SK-N-SH (cell line): ENCODE results near the gene WFIKKN1. TPM values are rescaled to one million over a fixed set of nuclear protein-coding genes. Genes with fewer than 3 reads are reported as not detected.

Experiments
- CTCF ChIA-PET: fragments of 300-600, 350-600 bp; formaldehyde crosslinking; extraction: SDS; loops from one replicate; lab custom pipeline; 2021; lab: Yijun Ruan, JAX
- POLR2A ChIA-PET: fragments of 350-600 bp; sonication (Branson Sonifier 250); formaldehyde crosslinking; extraction: SDS; loops from one replicate; lab custom pipeline; 2020; ENCODE audit warnings: antibody characterized with exemption, inconsistent platforms; lab: Yijun Ruan, JAX
- DNase-seq: peaks from one replicate; pipeline ENCODE4 v3.0.0; 2012
- H2AFZ ChIP-seq: fragments of 200-600 bp; sonication (generic); 2 replicates; pipeline ENCODE4 v1.8.1; 2016; ENCODE audit warnings: antibody characterized with exemption, mild to moderate bottlenecking, low read depth
- H3F3A ChIP-seq: fragments of 200-600 bp; sonication (generic); replicated peaks from 2 replicates; pipeline ENCODE3; 2016; ENCODE audit warnings: antibody characterized with exemption, mild to moderate bottlenecking; ENCODE audit not compliant: insufficient read depth
- H3K27ac ChIP-seq, 2 experiments: fragments of 200-500 bp in 1 of 2; fragments of 200-600 bp in 1 of 2; sonication (Bioruptor generic) in 1 of 2; sonication (generic), shearing (Covaris generic) in 1 of 2; 2 replicates each; pipeline versions ENCODE4 v1.5.1 to v1.6.1; 2014 to 2016; ENCODE audit warnings: low read depth in 2 of 2, inconsistent platforms in 1 of 2, low read length in 1 of 2, mild to moderate bottlenecking in 1 of 2, mixed read lengths in 1 of 2
- H3K27me3 ChIP-seq: fragments of 200-600 bp; sonication (generic), shearing (Covaris generic); 2 replicates; pipeline ENCODE4 v1.6.1; 2016; ENCODE audit warnings: mixed run types; ENCODE audit not compliant: insufficient read depth
- H3K36me3 ChIP-seq, 2 experiments: fragments of 200-500 bp in 1 of 2; fragments of 200-600 bp in 1 of 2; sonication (Bioruptor generic) in 1 of 2; sonication (generic) in 1 of 2; replicated peaks in 1 of 2; 2 replicates each; pipeline versions ENCODE3 to v1.5.1; 2014 to 2016; ENCODE audit warnings: low read length in 1 of 2, mild to moderate bottlenecking in 1 of 2; ENCODE audit not compliant: insufficient read depth in 2 of 2, control insufficient read depth in 1 of 2
- H3K4me1 ChIP-seq, 2 experiments: fragments of 200-500 bp in 1 of 2; fragments of 200-600 bp in 1 of 2; sonication (Bioruptor generic) in 1 of 2; sonication (generic), shearing (Covaris generic) in 1 of 2; 2 replicates each; pipeline versions ENCODE4 v1.5.1 to v1.6.1; 2014 to 2016; ENCODE audit warnings: low read depth in 1 of 2, low read length in 1 of 2, mixed run types in 1 of 2; ENCODE audit not compliant: insufficient read depth in 2 of 2, control insufficient read depth in 1 of 2
- H3K4me2 ChIP-seq: fragments of 200-600 bp; sonication (generic), shearing (Covaris generic); 2 replicates; pipeline ENCODE4 v1.6.1; 2017; ENCODE audit warnings: mixed run types
- H3K4me3 ChIP-seq, 2 experiments: fragments of 200-500 bp in 1 of 2; fragments of 200-600 bp in 1 of 2; sonication (Bioruptor generic) in 1 of 2; sonication (generic), shearing (Covaris generic) in 1 of 2; 2 replicates each; pipeline versions ENCODE4 v1.5.1 to v1.8.1; 2014 to 2016; ENCODE audit warnings: low read depth in 2 of 2, inconsistent platforms in 1 of 2, low read length in 1 of 2, mild to moderate bottlenecking in 1 of 2, mixed read lengths in 1 of 2, moderate library complexity in 1 of 2
- H3K79me2 ChIP-seq: fragments of 200-600 bp; sonication (generic); 2 replicates; pipeline ENCODE4 v1.8.1; 2017; ENCODE audit warnings: mild to moderate bottlenecking; ENCODE audit not compliant: insufficient read depth
- H3K9ac ChIP-seq: fragments of 200-600 bp; sonication (generic); 2 replicates; pipeline ENCODE4 v1.6.1; 2017; ENCODE audit warnings: mixed run types
- H3K9me2 ChIP-seq: fragments of 200-600 bp; sonication (generic); 2 replicates; pipeline ENCODE4 v1.6.1; 2017; ENCODE audit warnings: mixed run types
- H3K9me3 ChIP-seq: fragments of 200-600 bp; sonication (generic); 2 replicates; pipeline ENCODE4 v1.6.1; 2017; ENCODE audit warnings: mixed run types, mild to moderate bottlenecking, moderate library complexity
- H4K20me1 ChIP-seq: fragments of 200-600 bp; sonication (generic); 2 replicates; pipeline ENCODE4 v1.6.1; 2017; ENCODE audit warnings: mild to moderate bottlenecking, mixed run types; ENCODE audit not compliant: insufficient read depth
- CHD2 ChIP-seq: fragments of 150-350 bp; IDR thresholded peaks from 2 replicates; pipeline ENCODE4 v1.6.1; 2018; ENCODE audit warnings: low read length; ENCODE audit not compliant: partially characterized antibody
- CTCF ChIP-seq: fragments of 200-600 bp; sonication (generic); IDR thresholded peaks from 2 replicates; pipeline ENCODE4 v1.6.1; 2017; ENCODE audit warnings: antibody characterized with exemption, mild to moderate bottlenecking, moderate library complexity
- EP300 ChIP-seq, 2 experiments: IDR thresholded peaks; 2 replicates each; pipeline versions ENCODE4 v1.4.0 to v1.6.1; 2012; ENCODE audit warnings: borderline replicate concordance in 1 of 2, low read depth in 1 of 2, low read length in 1 of 2
- EZH2phosphoT487 ChIP-seq: fragments of 200-600 bp; sonication (generic); IDR thresholded peaks from 2 replicates; pipeline ENCODE4 v1.6.1; 2017; ENCODE audit warnings: low read depth, mixed run types, mild to moderate bottlenecking, antibody characterized with exemption, moderate library complexity, borderline replicate concordance
- FOXJ3 ChIP-seq: sonication (generic); formaldehyde crosslinking; IDR thresholded peaks from 2 replicates; pipeline ENCODE4 v1.5.1; 2020; ENCODE audit warnings: mild to moderate bottlenecking, missing genetic modification reagents
- FOXM1 ChIP-seq: IDR thresholded peaks from 2 replicates; pipeline ENCODE4 v1.4.0; 2012; ENCODE audit warnings: low read depth, mild to moderate bottlenecking
- GATA2 ChIP-seq: sonication (generic); formaldehyde crosslinking; IDR thresholded peaks from 2 replicates; pipeline ENCODE4 v1.5.0; 2020; ENCODE audit warnings: mild to moderate bottlenecking, missing genetic modification reagents
- IRF3 ChIP-seq: fragments of 150-350 bp; IDR thresholded peaks from 2 replicates; pipeline ENCODE4 v1.6.1; 2016; ENCODE audit warnings: mild to moderate bottlenecking, low read depth, low read length
- MAX ChIP-seq: IDR thresholded peaks from 2 replicates; pipeline ENCODE4 v1.4.0; 2012; ENCODE audit warnings: low read depth
- MXI1 ChIP-seq: IDR thresholded peaks from 2 replicates; pipeline ENCODE4 v1.6.1; 2012; ENCODE audit warnings: mild to moderate bottlenecking, low read depth, low read length, improper control_type of control experiment
- NRF1 ChIP-seq: IDR thresholded peaks from 2 replicates; pipeline ENCODE4 v1.6.1; 2012; ENCODE audit warnings: low read depth, mild to moderate bottlenecking, low read length
- PBX3 ChIP-seq: IDR thresholded peaks from 2 replicates; pipeline ENCODE4; 2012
- POLR2AphosphoS5 ChIP-seq: IDR thresholded peaks from 2 replicates; pipeline ENCODE4 v1.6.1; 2012; ENCODE audit warnings: low read depth, low read length
- RAD21 ChIP-seq: IDR thresholded peaks from 2 replicates; pipeline ENCODE4 v1.6.1; 2012; ENCODE audit warnings: mild to moderate bottlenecking, low read length
- RCOR1 ChIP-seq: fragments of 150-350 bp; IDR thresholded peaks from 2 replicates; pipeline ENCODE4 v1.6.1; 2017; ENCODE audit warnings: antibody characterized with exemption, low read length
- RFX5 ChIP-seq: IDR thresholded peaks from 2 replicates; pipeline ENCODE4 v1.6.1; 2012; ENCODE audit warnings: mild to moderate bottlenecking, improper control_type of control experiment, low read length
- SIN3A ChIP-seq: IDR thresholded peaks from 2 replicates; pipeline ENCODE4 v1.6.1; 2012; ENCODE audit warnings: low read depth, mild to moderate bottlenecking, low read length, moderate library complexity, borderline replicate concordance
- TAF1 ChIP-seq: IDR thresholded peaks from 2 replicates; pipeline ENCODE4 v1.6.1; 2012; ENCODE audit warnings: low read depth, mild to moderate bottlenecking, low read length, moderate library complexity, borderline replicate concordance
- TCF12 ChIP-seq: IDR thresholded peaks from 2 replicates; pipeline ENCODE4 v1.4.0; 2012
- TEAD4 ChIP-seq: IDR thresholded peaks from 2 replicates; pipeline ENCODE4 v1.4.0; 2012; ENCODE audit warnings: mild to moderate bottlenecking, borderline replicate concordance; ENCODE audit not compliant: insufficient read depth
- USF2 ChIP-seq: fragments of 150-350 bp; IDR thresholded peaks from 2 replicates; pipeline ENCODE4 v1.6.1; 2017; ENCODE audit warnings: antibody characterized with exemption, low read length, low read depth, borderline replicate concordance
- WGBS: methylation state at CpG from one replicate; pipeline ENCODE4 v1.1.6; 2017; ENCODE audit warnings: low lambda C conversion rate; 5-methylcytosine and 5-hydroxymethylcytosine counted together
- polyA plus RNA-seq, 3 experiments: library from polyadenylated mRNA; depleted of rRNA; stranded (reverse); fragments of >200 nt; gene quantifications; 2 replicates each; pipeline ENCODE4 v1.2.3, GENCODE V29; 2012

The WFIKKN1 gene
- polyA plus RNA-seq, 1 of the 3 experiments (the other 2 are of a cell fraction) = 0.16 TPM

- no peak for TF ChIP-seq EP300 (IDR thresholded peaks at IDR 0.05; ENCODE audit: borderline replicate concordance in 1 of 2, low read depth in 1 of 2, low read length in 1 of 2)
- TF ChIP-seq RFX5 = no peak
- no peak for TF ChIP-seq RCOR1
- no peak for TF ChIP-seq IRF3
- peak; percentile 95 for TF ChIP-seq MAX
- TF ChIP-seq CTCF = no peak
- TF ChIP-seq TCF12 = no peak
- peak; percentile 73; the same call in 1 of the 2 replicates for TF ChIP-seq TAF1
Observed at GRCh38 chr16:648781-649589, 18.2 kb downstream of the WFIKKN1 start, which contains the start of gene WDR90 (continued).

- TF ChIP-seq TEAD4 = no peak
- no peak for TF ChIP-seq GATA2
- TF ChIP-seq POLR2AphosphoS5 = no peak
- TF ChIP-seq SIN3A = no peak
- TF ChIP-seq CHD2 = no peak
- TF ChIP-seq MXI1 = no peak
- TF ChIP-seq MAX = no peak
- no peak for TF ChIP-seq FOXM1
- no peak for TF ChIP-seq TCF12
- TF ChIP-seq IRF3 = no peak
- no peak for TF ChIP-seq RAD21
- no peak for TF ChIP-seq PBX3
- TF ChIP-seq EZH2phosphoT487 = no peak
- TF ChIP-seq USF2 = no peak
- TF ChIP-seq FOXJ3 (CRISPR knock-in tag) = no peak
- TF ChIP-seq NRF1 = no peak
- peak overlapping the region; percentile 70 to 76 for H3K4me3 ChIP-seq
- H3K9ac ChIP-seq = peak overlapping the region; percentile 85
- H3K27me3 ChIP-seq = no peaks in the 10 kb centered on the region
- ChIA-PET CTCF (interaction anchor here (1.0 to 7.8 kb wide), 6 partner anchors 10 to 31 kb away, joined by 3 to 92 read pairs (median 12); partner anchors contain the start of genes METTL26, RHOT2, STUB1 and WFIKKN1), POLR2A (interaction anchor here (0.7 to 1.2 kb wide), 6 partner anchors 9 to 79 kb away, joined by 3 to 4 read pairs (median 3); partner anchors contain the start of genes METTL26 and STUB1)
- peak overlapping the region; percentile 51 to 60 for H3K27ac ChIP-seq
- 6% methylated on average over 13 of the region's 44 CpGs for WGBS
- H3K9me2 ChIP-seq = no peaks in the 10 kb centered on the region
- peaks cover 0 to 13% of the 10 kb centered on the region in 2 experiments for H3K36me3 ChIP-seq
- H2AFZ ChIP-seq = peak overlapping the region; percentile 65; the same call in 1 of the 2 replicates
- H3F3A ChIP-seq = peaks cover 5% of the 10 kb centered on the region
- peaks cover 19% of the 10 kb centered on the region; the same call in 1 of the 2 replicates for H3K79me2 ChIP-seq
- H3K9me3 ChIP-seq = no peaks in the 10 kb centered on the region
- no peaks in the 10 kb centered on the region for H4K20me1 ChIP-seq
- DNase-seq = peak; percentile 74
- H3K4me2 ChIP-seq = peak overlapping the region; percentile 91
- peaks cover 4 to 29% of the 10 kb centered on the region in 2 experiments; a peak in 2 of 4 replicates for H3K4me1 ChIP-seq
Observed at GRCh38 chr16:649631-650030, 18.8 kb downstream of the WFIKKN1 start.
